MM.1S (cell line): ENCODE measurements around the gene SLC5A6.

Experiments
- DNase-seq: peaks from one replicate; pipeline ENCODE4 v3.0.0-alpha.2; 2015
- H2AFZ ChIP-seq: fragments of 300-600 bp; sonication (generic); 2 replicates; pipeline ENCODE4 v1.6.0; 2016; ENCODE audit warnings: antibody characterized with exemption, low read length
- H3F3A ChIP-seq: fragments of 300-600 bp; sonication (generic); 2 replicates; pipeline ENCODE4 v1.6.1; 2016; ENCODE audit warnings: mild to moderate bottlenecking, antibody characterized with exemption, low read length, moderate library complexity, mixed read lengths; ENCODE audit not compliant: insufficient read depth
- H3K27ac ChIP-seq: fragments of 300-600 bp; sonication (generic); 2 replicates; pipeline ENCODE4 v1.5.1; 2016; ENCODE audit warnings: mild to moderate bottlenecking, low read length
- H3K27me3 ChIP-seq: fragments of 300-600 bp; sonication (generic); replicated peaks from 2 replicates; pipeline ENCODE4 v1.6.0; 2016; ENCODE audit warnings: low read length; ENCODE audit not compliant: insufficient read depth
- H3K36me3 ChIP-seq: fragments of 300-600 bp; sonication (generic); replicated peaks from 2 replicates; pipeline ENCODE4 v1.6.1; 2016; ENCODE audit warnings: mild to moderate bottlenecking, low read length, mixed read lengths; ENCODE audit not compliant: insufficient read depth
- H3K4me1 ChIP-seq: fragments of 300-600 bp; sonication (generic); 2 replicates; pipeline ENCODE4 v1.6.1; 2016; ENCODE audit warnings: low read length, mixed read lengths
- H3K4me2 ChIP-seq: fragments of 300-600 bp; sonication (generic); 2 replicates; pipeline ENCODE4 v1.6.0; 2016; ENCODE audit warnings: low read depth, low read length
- H3K4me3 ChIP-seq: fragments of 300-600 bp; sonication (generic); 2 replicates; pipeline ENCODE4 v1.5.1; 2016; ENCODE audit warnings: low read length, mixed read lengths
- H3K79me2 ChIP-seq: fragments of 300-600 bp; sonication (generic); 2 replicates; pipeline ENCODE4 v1.6.1; 2016; ENCODE audit warnings: mixed run types, low read length, mixed read lengths
- H3K9ac ChIP-seq: fragments of 300-600 bp; sonication (generic); 2 replicates; pipeline ENCODE4 v1.6.1; 2016; ENCODE audit warnings: low read length, mixed read lengths
- H3K9me2 ChIP-seq: fragments of 300-600 bp; sonication (generic); replicated peaks from 2 replicates; pipeline ENCODE4 v1.6.1; 2016; ENCODE audit warnings: mild to moderate bottlenecking, low read length, mixed read lengths; ENCODE audit not compliant: insufficient read depth
- H3K9me3 ChIP-seq: fragments of 300-600 bp; sonication (generic); replicated peaks from 2 replicates; pipeline ENCODE4 v1.6.1; 2016; ENCODE audit warnings: mild to moderate bottlenecking, low read length, mixed read lengths; ENCODE audit not compliant: insufficient read depth
- H4K20me1 ChIP-seq: fragments of 300-600 bp; sonication (generic); 2 replicates; pipeline ENCODE4 v1.6.1; 2016; ENCODE audit warnings: mild to moderate bottlenecking, low read length, moderate library complexity, mixed read lengths; ENCODE audit not compliant: insufficient read depth
- CTCF ChIP-seq: fragments of 300-600 bp; sonication (generic); IDR thresholded peaks from 2 replicates; pipeline ENCODE4 v1.5.1; 2016; ENCODE audit warnings: antibody characterized with exemption, low read length, mixed read lengths
- EZH2 ChIP-seq: fragments of 300-600 bp; sonication (generic); optimal IDR thresholded peaks from 2 replicates; pipeline ENCODE3; 2017; ENCODE audit warnings: low read depth, mild to moderate bottlenecking, antibody characterized with exemption, low read length, mixed read lengths
- EZH2phosphoT487 ChIP-seq: fragments of 300-600 bp; sonication (generic); IDR thresholded peaks from 2 replicates; pipeline ENCODE4 v1.6.1; 2018; ENCODE audit warnings: antibody characterized with exemption, low read length

SLC5A6 gene

GRCh38 chr2:27162151-27163121, 49.6 kb downstream of the SLC5A6 start:
- H3K9me3 ChIP-seq = no peaks in the 10 kb centered on the region
- DNase-seq = peak; percentile 85
- no peaks in the 10 kb centered on the region for H3K79me2 ChIP-seq
- H3K36me3 ChIP-seq = no peaks in the 10 kb centered on the region
- peak overlapping the region; percentile 58 for H3K4me3 ChIP-seq
- peak overlapping the region; percentile 65 for H3K9ac ChIP-seq
- peak overlapping the region; percentile 91 for H3K27ac ChIP-seq
- H3F3A ChIP-seq = peaks cover 44% of the 10 kb centered on the region
- H3K4me1 ChIP-seq = peaks cover 62% of the 10 kb centered on the region
- no peaks in the 10 kb centered on the region for H3K9me2 ChIP-seq
- TF ChIP-seq CTCF = no peak
- no peak for TF ChIP-seq EZH2
- no peak for TF ChIP-seq EZH2phosphoT487
- H3K27me3 ChIP-seq = no peaks in the 10 kb centered on the region
- peak overlapping the region; percentile 78 for H3K4me2 ChIP-seq
- H2AFZ ChIP-seq = peak overlapping the region; percentile 82
- no peaks in the 10 kb centered on the region for H4K20me1 ChIP-seq

GRCh38 chr2:27160191-27160590, 51.9 kb downstream of the SLC5A6 start:
- Histone ChIP-seq H3F3A (peaks cover 42% of the 10 kb centered on the region), H3K4me1 (peaks cover 51% of the 10 kb centered on the region), H4K20me1 (no peaks in the 10 kb centered on the region), H2AFZ (no peak overlapping the region), H3K4me2 (no peak overlapping the region), H3K9me3 (no peaks in the 10 kb centered on the region), H3K9me2 (no peaks in the 10 kb centered on the region), H3K36me3 (no peaks in the 10 kb centered on the region), H3K79me2 (no peaks in the 10 kb centered on the region), H3K4me3 (no peak overlapping the region), H3K27ac (no peak overlapping the region), H3K27me3 (no peaks in the 10 kb centered on the region), H3K9ac (no peak overlapping the region)
- TF ChIP-seq EZH2phosphoT487 (no peak), CTCF (no peak), EZH2 (no peak)
- no peak for DNase-seq

GRCh38 chr2:27159271-27159670, 52.8 kb downstream of the SLC5A6 start:
- TF ChIP-seq EZH2phosphoT487 (no peak), CTCF (no peak), EZH2 (no peak)
- Histone ChIP-seq H3K4me2 (no peak overlapping the region), H3K9me2 (no peaks in the 10 kb centered on the region), H3F3A (peaks cover 36% of the 10 kb centered on the region), H3K4me3 (no peak overlapping the region), H3K9ac (no peak overlapping the region), H3K27me3 (no peaks in the 10 kb centered on the region), H3K9me3 (no peaks in the 10 kb centered on the region), H4K20me1 (no peaks in the 10 kb centered on the region), H3K36me3 (no peaks in the 10 kb centered on the region), H3K79me2 (no peaks in the 10 kb centered on the region), H2AFZ (no peak overlapping the region), H3K27ac (no peak overlapping the region), H3K4me1 (peaks cover 51% of the 10 kb centered on the region)
- no peak for DNase-seq
